Mucosa of descending colon (tissue), 3 donors: ENCODE data around the gene SLC6A16. TPM values are rescaled to one million over a fixed set of nuclear protein-coding genes. Genes with fewer than 3 reads are reported as not detected.

Experiments
- ATAC-seq: fragments of 200-7000 bp; cut with Tn5 transposase; one replicate; pipeline ENCODE4 v1.9.1; 2020; ENCODE audit warnings: mild to moderate bottlenecking, moderate library complexity
- DNase-seq, 3 donors: peaks; one replicate each; pipeline ENCODE4 v3.0.0-alpha.2; 2020
- H3K36me3 ChIP-seq: fragments of 200-600 bp; one replicate; pipeline ENCODE4 v1.8.0; 2021; ENCODE audit warnings: low read depth, mild to moderate bottlenecking
- H3K4me1 ChIP-seq: fragments of 200-600 bp; one replicate; pipeline ENCODE4 v1.8.0; 2021; ENCODE audit warnings: low read depth, mild to moderate bottlenecking
- H3K4me3 ChIP-seq: fragments of 200-600 bp; one replicate; pipeline ENCODE4 v1.8.0; 2021; ENCODE audit warnings: mild to moderate bottlenecking
- H3K9me3 ChIP-seq: fragments of 200-600 bp; one replicate; pipeline ENCODE4 v1.8.0; 2021; ENCODE audit warnings: mild to moderate bottlenecking
- CTCF ChIP-seq: fragments of 200-600 bp; IDR thresholded peaks from one replicate; pipeline ENCODE4 v1.8.0; 2022; ENCODE audit warnings: antibody characterized with exemption, mild to moderate bottlenecking
- intact Hi-C, 2 donors: fragments of 100-400 bp; cut with DNase I in 1 of 2; cut with micrococcal nuclease in 1 of 2; formaldehyde crosslinking; loops; one replicate each; pipeline versions ENCODE4 v1.11.0 to v1.11.1; 2022; cut with DNase I, micrococcal nuclease
- total RNA-seq, 3 donors: library from RNA; stranded (reverse); fragmentation: NEBNext Ultra II Directional in 2 of 3; extraction: Animal tissue kit (Norgen Biotek cat#: 25700) in 2 of 3; gene quantifications; one replicate each; pipeline versions ENCODE4 v1.2.1 to v1.2.4, GENCODE V29; 2021 to 2023
- donor health status: DM: no; HTN: no; CAD: no; lungs with moderate emphysema.
- donor health status: DM: no; HTN: no; CAD: no.
- donor health status: DM: no; HTN: yes; CAD: no.

The SLC6A16 gene
- total RNA-seq, 3 donors from 2014 or later = 0.36 to 3.7 (median 0.52) TPM

GRCh38 chr19:49359851-49360820 lies 35.1 kb upstream of the SLC6A16 start:
- DNase-seq = no peak

DNA sequence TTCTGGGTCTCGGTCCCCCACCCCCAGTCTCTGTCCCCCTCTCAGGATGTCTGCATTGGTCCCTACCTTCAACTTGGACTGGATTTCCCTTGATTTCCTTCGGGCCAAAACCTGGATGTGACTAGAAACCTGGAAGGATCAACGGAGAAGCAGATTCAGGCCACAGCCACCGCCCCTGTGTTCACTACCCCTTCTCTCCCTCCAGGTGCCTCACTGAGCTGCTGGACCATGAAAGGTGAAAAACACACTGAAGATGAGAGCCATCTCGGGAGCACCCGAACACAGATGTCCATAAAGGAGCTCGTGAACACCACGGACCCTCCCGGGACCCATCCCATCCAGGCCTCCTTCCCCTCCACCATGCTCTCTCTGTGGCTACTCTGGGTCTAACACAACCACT lies 32.2 kb upstream of the SLC6A16 start:
- no peaks in the 10 kb centered on the region for H3K9me3 ChIP-seq
- no peaks in the 10 kb centered on the region for H3K4me1 ChIP-seq
- H3K4me3 ChIP-seq = no peak overlapping the region
- DNase-seq (no peak), ATAC-seq (no peak)
- TF ChIP-seq CTCF = no peak
- intact Hi-C loops = no loop called here
- H3K36me3 ChIP-seq = no peaks in the 10 kb centered on the region

More at GRCh38 chr19:49359851-49360820, 35.1 kb upstream of the SLC6A16 start:
- no peak for TF ChIP-seq CTCF
- no peaks in the 10 kb centered on the region for H3K36me3 ChIP-seq
- H3K4me1 ChIP-seq = peaks cover 13% of the 10 kb centered on the region
- no peak overlapping the region for H3K4me3 ChIP-seq
- intact Hi-C loops = no loop called here
- no peaks in the 10 kb centered on the region for H3K9me3 ChIP-seq
- ATAC-seq = no peak

DNA sequence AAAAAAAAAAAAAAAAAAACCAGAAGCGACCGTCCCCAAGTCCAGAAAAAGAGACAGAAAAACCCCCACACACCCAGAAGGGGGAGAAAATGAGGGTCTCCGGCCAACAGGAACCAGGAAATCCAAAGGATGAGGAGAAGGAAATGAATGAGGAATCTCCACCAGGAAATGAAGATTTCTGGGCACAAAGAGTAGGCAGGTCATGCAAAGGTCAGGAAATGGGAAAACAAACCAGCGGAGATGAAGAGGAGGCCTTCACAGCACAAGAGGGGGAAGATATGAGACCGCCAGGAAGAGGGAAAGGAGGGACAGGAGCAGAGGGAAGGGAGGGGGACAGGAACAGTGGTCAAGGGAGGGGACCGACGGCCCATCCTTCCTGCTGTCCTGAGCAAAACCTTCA lies 31.4 kb upstream of the SLC6A16 start:
- DNase-seq (no peak), ATAC-seq (no peak)
- H3K36me3 ChIP-seq = no peaks in the 10 kb centered on the region
- no peaks in the 10 kb centered on the region for H3K4me1 ChIP-seq
- no peak overlapping the region for H3K4me3 ChIP-seq
- no peak for TF ChIP-seq CTCF
- no peaks in the 10 kb centered on the region for H3K9me3 ChIP-seq
- intact Hi-C loops = no loop called here

DNA sequence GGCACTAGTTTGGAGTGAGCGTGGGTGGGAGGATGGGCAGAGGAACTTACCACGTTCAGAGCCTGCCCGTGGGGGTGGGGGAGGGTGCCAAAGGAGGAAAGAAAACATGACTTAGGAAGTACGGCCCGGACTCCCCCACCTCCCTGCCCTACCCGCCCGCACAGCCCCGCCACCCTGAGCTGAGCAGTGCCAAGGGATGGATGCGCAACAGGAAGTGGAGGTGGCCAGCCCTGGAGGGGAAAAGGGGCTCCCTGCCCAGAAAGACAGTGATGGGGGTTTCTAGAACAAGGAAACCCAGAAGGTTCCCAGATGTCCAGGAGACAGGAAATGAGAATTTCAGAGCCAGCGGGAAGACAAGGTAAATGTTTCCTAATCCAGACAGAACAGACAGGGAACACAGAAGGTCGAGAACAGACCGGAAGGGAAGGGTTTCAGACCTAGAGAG lies 30.9 kb upstream of the SLC6A16 start:
- H3K4me1 ChIP-seq = no peaks in the 10 kb centered on the region
- H3K9me3 ChIP-seq = no peaks in the 10 kb centered on the region
- intact Hi-C loops = no loop called here
- no peak overlapping the region for H3K4me3 ChIP-seq
- ATAC-seq (no peak), DNase-seq (no peak)
- no peaks in the 10 kb centered on the region for H3K36me3 ChIP-seq
- no peak for TF ChIP-seq CTCF

DNA sequence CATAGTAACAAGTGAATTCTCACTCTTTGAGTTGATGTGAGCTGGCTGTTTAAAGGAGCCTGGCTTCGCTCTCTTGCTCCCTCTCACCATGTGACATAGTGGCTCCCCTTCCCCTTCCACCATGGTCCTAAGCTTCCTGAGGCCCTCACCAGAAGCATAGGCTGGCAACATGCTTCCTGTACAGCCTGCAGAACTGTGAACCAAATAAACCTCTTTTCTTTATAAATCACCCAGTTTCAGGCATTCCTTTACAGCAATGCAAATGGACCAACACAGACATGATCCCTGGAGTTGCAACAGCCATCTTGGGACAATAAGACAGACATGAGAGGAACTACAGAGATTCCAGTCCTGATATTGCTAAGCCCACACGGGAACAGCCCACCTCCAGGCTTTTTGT lies 24.6 kb upstream of the SLC6A16 start:
- intact Hi-C loops = no loop called here
- Histone ChIP-seq H3K36me3 (no peaks in the 10 kb centered on the region), H3K4me1 (no peaks in the 10 kb centered on the region), H3K4me3 (no peak overlapping the region), H3K9me3 (no peaks in the 10 kb centered on the region)
- ATAC-seq (no peak), DNase-seq (no peak)
- no peak for TF ChIP-seq CTCF
